ENCODE results near the gene PDCD5.

- TF ChIP-seq CTCF (conservative IDR thresholded peaks at IDR 0.05; ENCODE audit: low read depth, low read length) (no peak), USF2 (IDR thresholded peaks at IDR 0.05; ENCODE audit: low read depth, low read length) (no peak)
These were observed 23.0 kb downstream of the PDCD5 start for GRCh38 chr19:32603961-32604360.
